ENCODE results near the gene MGAT3. TPM values are rescaled to one million over a fixed set of nuclear protein-coding genes. Genes with fewer than 3 reads are reported as not detected.

MGAT3 gene, protein sequence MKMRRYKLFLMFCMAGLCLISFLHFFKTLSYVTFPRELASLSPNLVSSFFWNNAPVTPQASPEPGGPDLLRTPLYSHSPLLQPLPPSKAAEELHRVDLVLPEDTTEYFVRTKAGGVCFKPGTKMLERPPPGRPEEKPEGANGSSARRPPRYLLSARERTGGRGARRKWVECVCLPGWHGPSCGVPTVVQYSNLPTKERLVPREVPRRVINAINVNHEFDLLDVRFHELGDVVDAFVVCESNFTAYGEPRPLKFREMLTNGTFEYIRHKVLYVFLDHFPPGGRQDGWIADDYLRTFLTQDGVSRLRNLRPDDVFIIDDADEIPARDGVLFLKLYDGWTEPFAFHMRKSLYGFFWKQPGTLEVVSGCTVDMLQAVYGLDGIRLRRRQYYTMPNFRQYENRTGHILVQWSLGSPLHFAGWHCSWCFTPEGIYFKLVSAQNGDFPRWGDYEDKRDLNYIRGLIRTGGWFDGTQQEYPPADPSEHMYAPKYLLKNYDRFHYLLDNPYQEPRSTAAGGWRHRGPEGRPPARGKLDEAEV
- total RNA-seq = 1 to 10 TPM in 2 of 4 donors, under 1 TPM in 2; 0.45 to 1.6 (median 0.90) TPM

GRCh38 chr22:39456522-39457197, at the start of gene MGAT3:
Gene MGAT3, plus strand, starts transcription at chr22:39457012. Its CDS starts 30,336 bp downstream, at chr22:39487348.
- H3K27ac ChIP-seq = peak within 1 kb of the TSS in 2 of 3 donors; percentile 12 to 17
- no peak for TF ChIP-seq CTCF (IDR thresholded peaks at IDR 0.05)
- TF ChIP-seq POLR2A (IDR thresholded peaks at IDR 0.05) = no peak
- intact Hi-C loops (cut with DNase I) = no loop called here
- no peak for DNase-seq
- H3K4me1 ChIP-seq = peaks cover 0 to 9% of the 10 kb centered on the region in 2 donors
- no peaks in the 10 kb centered on the region for H3K36me3 ChIP-seq
- H3K27me3 ChIP-seq = no peaks in the 10 kb centered on the region
- H3K4me3 ChIP-seq (replicated peaks in 1 of 3) = peak within 1 kb of the TSS in 1 of 3 donors; percentile 44
- WGBS, 2 donors = 88 to 95% methylated on average over 8 of the region's 80 CpGs
- no peaks in the 10 kb centered on the region for H3K9me3 ChIP-seq

DNA sequence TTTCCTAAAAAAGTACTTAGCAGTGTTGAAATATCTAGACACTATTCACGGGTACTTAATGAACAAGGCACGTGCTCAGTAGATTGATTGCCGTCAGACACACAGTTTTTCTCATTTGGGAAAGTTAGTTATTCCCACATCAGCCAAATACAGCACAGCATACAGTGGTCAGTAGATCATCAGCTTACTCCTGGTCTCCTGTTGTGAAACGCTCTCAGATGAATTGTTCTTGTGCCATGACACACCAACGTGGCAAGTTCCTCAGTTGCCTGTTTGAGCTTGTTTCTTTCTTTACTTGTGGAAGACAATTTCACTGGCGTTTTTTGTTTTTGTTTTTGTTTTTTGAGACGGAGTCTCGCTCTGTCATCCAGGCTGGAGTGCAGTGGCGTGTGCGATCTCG, 48.6 kb upstream of the MGAT3 start:
- WGBS, 2 donors = 91 to 92% methylated on average over 11 of the region's 11 CpGs
- Histone ChIP-seq H3K27ac (no peak overlapping the region), H3K9me3 (no peaks in the 10 kb centered on the region), H3K4me1 (peaks cover 0 to 11% of the 10 kb centered on the region in 2 donors), H3K27me3 (no peaks in the 10 kb centered on the region), H3K4me3 (replicated peaks in 1 of 3) (no peak overlapping the region), H3K36me3 (no peaks in the 10 kb centered on the region)
- TF ChIP-seq POLR2A (IDR thresholded peaks at IDR 0.05) (no peak), CTCF (IDR thresholded peaks at IDR 0.05) (no peak)
- intact Hi-C loops (cut with DNase I) = no loop called here
- DNase-seq = no peak

DNA sequence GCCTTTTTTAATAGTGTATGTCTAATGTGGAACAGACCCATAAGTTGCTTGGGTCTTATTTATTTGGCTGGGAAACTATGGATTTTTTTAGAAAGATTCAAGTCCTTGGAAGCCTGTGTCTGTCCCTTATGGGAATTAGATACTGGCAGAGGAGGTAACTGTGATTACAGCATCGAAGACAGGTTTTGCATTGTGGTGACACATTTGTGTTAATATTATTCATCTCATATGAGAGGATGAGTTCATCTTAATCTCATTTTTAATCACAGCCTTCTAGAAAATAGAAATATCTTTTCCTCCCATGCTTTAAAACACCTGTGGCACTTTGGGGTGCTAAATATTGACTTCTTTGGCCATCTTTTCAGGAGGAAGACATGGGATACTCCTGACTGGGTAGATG, 48.0 kb upstream of the MGAT3 start:
- no peak for TF ChIP-seq CTCF (IDR thresholded peaks at IDR 0.05)
- TF ChIP-seq POLR2A (IDR thresholded peaks at IDR 0.05) = no peak
- Histone ChIP-seq H3K4me1 (peaks cover 0 to 11% of the 10 kb centered on the region in 2 donors), H3K4me3 (replicated peaks in 1 of 3) (no peak overlapping the region), H3K9me3 (no peaks in the 10 kb centered on the region), H3K27ac (no peak overlapping the region), H3K36me3 (no peaks in the 10 kb centered on the region), H3K27me3 (no peaks in the 10 kb centered on the region)
- 63 to 85% methylated on average over 1 of the region's 1 CpG for WGBS, 2 donors
- intact Hi-C loops (cut with DNase I) = no loop called here
- DNase-seq = no peak

GRCh38 chr22:39409516-39410029, 47.2 kb upstream of the MGAT3 start:
- Histone ChIP-seq H3K36me3 (no peaks in the 10 kb centered on the region), H3K27ac (no peak overlapping the region), H3K9me3 (no peaks in the 10 kb centered on the region), H3K27me3 (no peaks in the 10 kb centered on the region), H3K4me1 (peaks cover 0 to 11% of the 10 kb centered on the region in 2 donors), H3K4me3 (replicated peaks in 1 of 3) (no peak overlapping the region)
- TF ChIP-seq CTCF (IDR thresholded peaks at IDR 0.05) (no peak), POLR2A (IDR thresholded peaks at IDR 0.05) (no peak)
- 95 to 97% methylated on average over 11 of the region's 11 CpGs for WGBS, 2 donors
- intact Hi-C loops (cut with DNase I) = no loop called here
- no peak for DNase-seq

Data from thyroid gland (tissue), 4 donors.